ENCODE results near the gene PGA4. TPM values are rescaled to one million over a fixed set of nuclear protein-coding genes. Genes with fewer than 3 reads are reported as not detected.

Gene PGA4
- total and polyA plus RNA-seq, 9 of the 15 experiments (the other 6 are each of a cell fraction or from before 2014, with no cell fraction given), result not detected

- TF ChIP-seq ZNF133 (CRISPR knock-in tag; IDR thresholded peaks at IDR 0.05) (no peak), ZFPM2 (CRISPR knock-in tag; IDR thresholded peaks at IDR 0.05) (no peak), ZFP1 (CRISPR knock-in tag; IDR thresholded peaks at IDR 0.05) (no peak), HNRNPH1 (optimal IDR thresholded peaks at IDR 0.05; ENCODE audit: low read depth, low read length) (no peak), RCOR1 (IDR thresholded peaks at IDR 0.05; ENCODE audit: borderline replicate concordance in 1 of 2, low read depth in 2 of 2, low read length in 2 of 2) (peak; percentile 23 to 70; a peak in 3 of 4 replicates), MYC (IDR thresholded peaks at IDR 0.05; ENCODE audit: low read depth, low read length) (0 out of 2 replicates have a peak, but pooled peaks have one; percentile 32), MYC (CRISPR knock-in tag; IDR thresholded peaks at IDR 0.05; ENCODE audit: borderline replicate concordance, low read depth) (no peak), BRD9 (IDR thresholded peaks at IDR 0.05; ENCODE audit: low read depth, partially characterized antibody) (no peak), SMAD4 (CRISPR knock-in tag; conservative IDR thresholded peaks at IDR 0.05) (no peak), ZNF444 (CRISPR knock-in tag; IDR thresholded peaks at IDR 0.05) (no peak), SMARCA4 (IDR thresholded peaks at IDR 0.05) (0 out of 2 replicates have a peak, but pooled peaks have one; percentile 22), ARID1B (IDR thresholded peaks at IDR 0.05) (no peak), BRD4 (IDR thresholded peaks at IDR 0.05) (no peak), GATA2 (CRISPR knock-in tag; IDR thresholded peaks at IDR 0.05) (no peak), MXI1 (IDR thresholded peaks at IDR 0.05; ENCODE audit: low read depth, low read length) (no peak), ATF3 (IDR thresholded peaks at IDR 0.05) (no peak), ATF3 (CRISPR knock-in tag; conservative IDR thresholded peaks at IDR 0.05) (no peak), WHSC1 (IDR thresholded peaks at IDR 0.05; ENCODE audit: low read length) (no peak), ZNF324 (CRISPR knock-in tag; IDR thresholded peaks at IDR 0.05) (no peak), CEBPB (tag; IDR thresholded peaks at IDR 0.05) (no peak), SPI1 (IDR thresholded peaks at IDR 0.05; ENCODE audit: borderline replicate concordance, low read depth, low read length) (no peak), ATF6 (CRISPR knock-in tag; IDR thresholded peaks at IDR 0.05) (no peak), EHMT2 (IDR thresholded peaks at IDR 0.05) (no peak), KDM1A (IDR thresholded peaks at IDR 0.05) (peak; percentile 64 to 77; a peak in 2 of 4 replicates), NFIC (IDR thresholded peaks at IDR 0.05) (no peak), PPARD (CRISPR knock-in tag; IDR thresholded peaks at IDR 0.05) (no peak), MAZ (CRISPR knock-in tag; conservative IDR thresholded peaks at IDR 0.05 in 1 of 2, IDR thresholded peaks at IDR 0.05 in 1 of 2) (no peak), NR2C1 (IDR thresholded peaks at IDR 0.05) (0 out of 2 replicates have a peak, but pooled peaks have one; percentile 23), NR2C1 (tag; IDR thresholded peaks at IDR 0.05) (no peak), ATF4 (CRISPR knock-in tag; IDR thresholded peaks at IDR 0.05) (no peak)
Measured at GRCh38 chr11:61266602-61267001, 44.5 kb downstream of the PGA4 start (continued).

Data from K562 (cell line).